Left kidney (tissue), 2 donors: ENCODE data around the gene PARP3. TPM values are rescaled to one million over a fixed set of nuclear protein-coding genes. Genes with fewer than 3 reads are reported as not detected.
"Not testable (repeated sequence)": the region's sequence is repeated elsewhere in the genome, so short reads cannot be mapped to it uniquely, and the experiment has no call there.

Source experiments
- DNase-seq: peaks from one replicate; pipeline ENCODE4 v3.0.0-alpha.2; 2013
- polyA plus RNA-seq: library from polyadenylated mRNA; unstranded; fragments of 120-200 nt; gene quantifications from one replicate; pipeline ENCODE4 v1.2.1, GENCODE V29; 2013; ENCODE audit not compliant: insufficient read length

PARP3 gene
- polyA plus RNA-seq, 1 donor = 18.0 TPM

DNA sequence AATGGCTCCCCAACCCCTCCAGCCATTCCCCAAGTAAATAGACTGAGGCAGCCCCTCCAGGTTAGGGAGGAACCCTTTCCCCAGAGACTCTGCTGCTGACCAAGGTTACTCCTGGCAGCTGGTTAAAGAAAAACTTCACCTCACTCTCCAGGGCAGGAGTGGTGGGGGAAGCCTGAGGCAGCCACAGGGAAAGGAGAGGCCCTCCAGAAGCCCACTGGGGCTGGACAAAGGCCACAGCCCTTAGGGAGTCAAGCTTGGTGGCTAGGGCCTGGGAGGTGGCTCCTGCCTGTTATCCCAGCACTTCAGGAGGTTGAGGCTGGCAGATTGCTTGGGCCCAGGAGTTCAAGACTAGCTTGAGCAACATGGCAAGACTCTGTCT lies 42.1 kb downstream of the PARP3 start:
- DNase-seq = no peak

GRCh38 chr3:51985063-51985462 lies 42.9 kb downstream of the PARP3 start:
- DNase-seq = no peak

- no peak for DNase-seq
Measured at GRCh38 chr3:51986010-51986947, 44.1 kb downstream of the PARP3 start.

- DNase-seq = no peak
Measured at GRCh38 chr3:51987568-51987967, 45.4 kb downstream of the PARP3 start.

DNA sequence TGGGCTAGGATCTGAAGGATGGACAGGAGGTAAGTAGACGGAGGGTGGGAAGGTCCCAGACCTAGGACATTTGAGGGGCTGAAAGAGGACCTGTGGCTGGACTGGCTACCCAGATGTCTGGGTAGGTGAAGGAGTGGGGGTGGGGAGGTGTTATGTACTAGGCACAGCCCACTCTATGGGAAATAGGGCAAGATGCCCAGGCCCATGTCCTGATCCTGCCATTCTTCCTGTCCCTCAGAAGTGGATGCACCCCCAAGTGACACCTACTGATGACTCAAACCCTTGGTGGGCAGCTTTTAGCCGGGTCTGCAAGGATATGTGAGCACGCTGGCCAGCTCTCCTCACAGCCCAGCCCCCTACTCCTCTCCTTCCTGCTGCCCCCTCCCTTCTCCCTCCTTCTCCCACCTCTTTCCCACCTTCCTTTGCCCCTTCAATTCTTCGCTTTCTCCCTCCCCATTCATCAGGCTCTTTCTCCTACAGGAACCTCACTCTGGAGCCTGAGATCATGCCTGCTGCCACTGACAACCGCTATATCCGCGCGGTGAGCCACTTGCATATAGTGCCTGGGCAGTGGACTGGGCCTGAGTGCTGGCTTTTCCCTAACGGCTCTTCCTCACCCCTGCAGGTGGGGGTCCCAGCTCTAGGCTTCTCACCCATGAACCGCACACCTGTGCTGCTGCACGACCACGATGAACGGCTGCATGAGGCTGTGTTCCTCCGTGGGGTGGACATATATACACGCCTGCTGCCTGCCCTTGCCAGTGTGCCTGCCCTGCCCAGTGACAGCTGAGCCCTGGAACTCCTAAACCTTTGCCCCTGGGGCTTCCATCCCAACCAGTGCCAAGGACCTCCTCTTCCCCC lies 46.4 kb downstream of the PARP3 start:
- no peak for DNase-seq

GRCh38 chr3:51990501-51990971 lies 48.4 kb downstream of the PARP3 start:
- not testable (repeated sequence) for DNase-seq

DNA sequence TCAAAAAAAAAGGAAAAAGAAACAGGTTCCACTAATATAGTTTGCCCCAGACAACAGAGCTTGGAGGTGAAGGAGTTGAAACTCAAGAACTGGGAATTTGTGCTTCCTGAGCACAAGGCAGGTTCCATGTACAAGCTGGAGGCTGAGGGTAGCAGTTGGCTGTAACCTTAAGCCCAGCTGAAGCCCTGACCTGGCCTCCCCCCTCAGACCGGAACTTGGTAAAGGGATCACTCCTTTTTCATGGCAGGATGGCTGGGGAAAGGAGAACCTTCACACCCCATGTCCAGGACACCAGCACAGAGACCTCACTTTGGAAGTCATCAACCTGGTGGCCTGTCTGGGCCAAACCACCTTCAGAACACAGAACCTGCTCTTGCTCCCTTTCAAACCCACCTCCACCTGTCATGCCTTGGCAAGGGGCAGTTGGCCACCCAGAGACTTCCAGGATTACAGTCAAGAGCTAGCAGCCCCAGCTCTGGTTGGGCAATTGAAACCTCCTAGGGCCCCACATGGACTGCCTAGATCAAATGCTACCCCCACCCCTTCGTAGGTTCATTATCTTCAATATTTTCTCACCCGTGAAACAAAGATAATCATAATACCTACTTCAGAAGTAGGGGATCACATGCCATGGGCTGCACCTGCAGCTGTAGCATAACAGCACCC lies 50.0 kb downstream of the PARP3 start:
- DNase-seq = no peak

DNA sequence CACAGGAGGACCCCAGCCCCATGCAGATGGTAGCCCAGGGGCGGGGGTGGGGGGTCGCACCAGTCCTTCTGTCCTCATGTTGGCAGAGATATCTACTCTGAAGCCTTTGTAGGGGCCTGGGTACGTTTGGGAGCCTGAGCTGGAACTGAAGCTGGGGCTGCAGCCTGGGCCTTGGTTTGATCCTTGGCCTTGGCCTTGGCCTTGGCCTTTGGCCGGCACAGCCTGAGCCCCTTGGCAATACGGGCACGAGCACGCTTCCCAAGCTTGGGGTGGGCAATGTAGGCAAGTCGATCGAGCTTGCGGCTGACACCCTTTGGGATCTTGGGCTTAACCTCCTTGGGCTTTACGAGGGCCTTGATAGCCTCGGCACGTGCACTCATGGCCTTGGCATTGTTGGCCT lies 51.5 kb downstream of the PARP3 start:
- DNase-seq = not testable (repeated sequence)

DNA sequence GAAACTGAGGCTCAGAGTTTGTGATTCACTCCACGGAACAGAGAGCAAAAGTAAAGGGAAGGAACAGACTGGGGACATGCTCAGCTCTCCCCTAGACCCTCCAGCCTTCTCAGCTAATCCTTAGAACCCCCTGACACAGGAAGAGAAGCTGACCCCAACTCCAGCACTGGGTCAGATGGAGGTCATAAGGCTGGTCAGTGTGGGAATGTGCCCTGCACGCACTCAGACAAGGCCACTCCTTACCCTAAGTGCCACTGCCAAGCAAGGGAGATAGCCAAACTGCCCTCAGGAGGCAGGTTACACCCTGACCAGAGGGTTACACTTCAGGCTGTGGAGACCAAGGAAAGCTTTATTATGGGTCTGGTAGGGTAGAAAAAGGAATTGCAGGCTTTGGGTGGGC lies 52.4 kb downstream of the PARP3 start:
- DNase-seq = no peak

GRCh38 chr3:51995346-51996163 lies 53.4 kb downstream of the PARP3 start, which contains the start of gene RPL29:
TSS of gene RPL29 (minus strand) at chr3:51995895. CDS start at chr3:51995461, 434 bp downstream.
- peak; percentile 94 for DNase-seq

DNA sequence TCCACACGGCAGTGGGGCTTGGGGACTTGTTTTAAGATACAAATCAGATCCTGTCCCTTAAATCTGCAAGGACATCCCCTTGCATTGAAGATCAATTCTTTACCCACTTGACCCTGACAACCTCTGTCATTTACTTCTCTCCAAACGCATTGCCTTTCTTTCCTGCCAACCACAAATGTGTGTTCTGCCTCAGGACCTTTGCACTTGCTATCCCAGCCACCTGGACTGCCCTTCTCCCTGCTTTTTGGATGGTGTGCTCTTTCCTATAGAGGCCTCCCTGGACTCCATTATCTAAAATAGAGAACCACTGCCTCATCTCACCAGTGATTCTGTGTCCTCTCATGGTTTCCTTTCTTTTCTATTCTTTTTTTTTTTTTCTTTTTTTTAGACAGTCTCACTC lies 55.0 kb downstream of the PARP3 start:
- no peak for DNase-seq

DNA sequence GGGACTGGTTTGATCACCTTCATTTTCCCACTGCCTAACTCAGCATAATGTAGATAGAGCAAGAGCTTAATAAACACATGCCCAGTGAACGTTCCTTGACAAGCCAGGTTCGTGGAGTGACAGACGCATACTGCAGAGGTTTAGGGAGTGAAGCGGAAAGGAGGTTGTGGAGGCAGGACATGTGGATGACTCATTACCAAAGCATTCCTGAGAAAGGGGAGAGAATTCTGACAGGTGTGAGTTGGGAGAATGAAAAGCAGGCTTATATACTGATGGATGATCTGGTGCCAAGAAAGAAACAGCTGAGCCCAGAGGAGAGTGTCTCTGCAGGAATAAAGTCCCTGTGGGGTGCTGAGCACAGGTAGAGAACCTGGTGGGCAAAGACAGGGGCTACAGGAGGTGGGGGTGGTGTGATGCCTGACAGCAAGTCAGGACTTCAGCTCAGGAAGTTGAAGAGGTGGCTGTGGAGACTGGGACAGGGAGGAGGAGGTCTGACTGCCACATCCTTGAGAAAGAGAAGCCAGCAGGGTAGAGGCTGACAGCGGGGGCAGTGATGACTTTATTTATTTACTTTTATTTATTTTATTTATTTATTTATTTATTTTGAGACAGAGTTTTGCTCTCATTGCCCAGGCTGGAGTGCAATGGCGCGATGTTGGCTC lies 55.9 kb downstream of the PARP3 start:
- no peak for DNase-seq

Other genes with a start within 250 kb of the PARP3 start
- gene GRM2, start 235.3 kb upstream of the PARP3 start, polyA plus RNA-seq = 0.52 TPM
- gene IQCF6, start 163.1 kb upstream of the PARP3 start, polyA plus RNA-seq = not detected
- not detected for gene IQCF2, start 80.7 kb upstream of the PARP3 start, polyA plus RNA-seq
- gene IQCF5, start 66.8 kb upstream of the PARP3 start, polyA plus RNA-seq = not detected
- gene IQCF1, start 39.0 kb upstream of the PARP3 start, polyA plus RNA-seq = not detected
- 17.6 TPM for gene RRP9, start 459 bp upstream of the PARP3 start, polyA plus RNA-seq
- 0.48 TPM for gene GPR62, start 13.0 kb downstream of the PARP3 start, polyA plus RNA-seq
- 60.2 TPM for gene PCBP4, start 25.1 kb downstream of the PARP3 start, polyA plus RNA-seq
- gene ABHD14B, start 31.7 kb downstream of the PARP3 start, polyA plus RNA-seq = 76.9 TPM
- gene ABHD14A, start 32.7 kb downstream of the PARP3 start, polyA plus RNA-seq = 22.3 TPM
- gene ACY1, start 41.2 kb downstream of the PARP3 start, polyA plus RNA-seq = 109 TPM
- 1,406 TPM for gene RPL29, start 53.5 kb downstream of the PARP3 start, polyA plus RNA-seq
- gene DUSP7, start 114.2 kb downstream of the PARP3 start, polyA plus RNA-seq = 13.9 TPM
- gene POC1A, start 212.1 kb downstream of the PARP3 start, polyA plus RNA-seq = 10.5 TPM